Activated CD8-positive, alpha-beta T cell treated with anti-CD3 and anti-CD28 coated beads for 36 hours (primary cell): ENCODE data around the gene BAAT. TPM values are rescaled to one million over a fixed set of nuclear protein-coding genes. Genes with fewer than 3 reads are reported as not detected.
A peak's percentile ranks its signal among the peaks of the same experiment; 100 is the strongest.

Source experiments
- ATAC-seq: fragments of 200-7000 bp; cut with Tn5 transposase; one replicate; pipeline ENCODE4 v1.10.0; 2021; ENCODE audit warnings: mild to moderate bottlenecking, moderate library complexity
- CTCF ChIA-PET: fragments of 350-600 bp; sonication (Branson Sonifier 250); formaldehyde crosslinking; loops from one replicate; lab custom pipeline; 2021; ENCODE audit warnings: antibody characterized with exemption; lab: Charles Lee
- POLR2A ChIA-PET: fragments of 350-600 bp; sonication (Branson Sonifier 250); formaldehyde crosslinking; loops from one replicate; lab custom pipeline; 2021; ENCODE audit warnings: antibody characterized with exemption; lab: Charles Lee
- DNase-seq: peaks from one replicate; pipeline ENCODE4 v3.0.0-alpha.2; 2020
- H3K27ac Mint-ChIP-seq: one replicate; pipeline ENCODE4 v1.8.0; 2021; ENCODE audit warnings: mild to moderate bottlenecking, mixed read lengths
- H3K27me3 Mint-ChIP-seq: one replicate; pipeline ENCODE4 v1.8.0; 2021; ENCODE audit warnings: mixed read lengths
- H3K36me3 Mint-ChIP-seq: one replicate; pipeline ENCODE4 v1.8.0; 2021; ENCODE audit warnings: low read depth, mixed read lengths
- H3K4me1 Mint-ChIP-seq: one replicate; pipeline ENCODE4 v1.8.0; 2021; ENCODE audit warnings: low read depth, mixed read lengths
- H3K4me3 Mint-ChIP-seq: one replicate; pipeline ENCODE4 v1.8.0; 2021; ENCODE audit warnings: mild to moderate bottlenecking, moderate library complexity, mixed read lengths
- H3K9me3 Mint-ChIP-seq: one replicate; pipeline ENCODE4 v1.8.0; 2021; ENCODE audit warnings: mixed read lengths
- intact Hi-C: fragments of 100-400 bp; cut with micrococcal nuclease; formaldehyde crosslinking; loops from one replicate; pipeline ENCODE4 v1.10.0; 2022
- total RNA-seq, 2 experiments: library from RNA; stranded (reverse); gene quantifications; one replicate each; pipeline ENCODE4 v1.2.3, GENCODE V29; 2021
- TF ChIP-seq, protein P1 (sequence below): fragments of 200-600 bp; IDR thresholded peaks from one replicate; pipeline ENCODE4 v1.8.0; 2022; ENCODE audit warnings: antibody characterized with exemption, mild to moderate bottlenecking

BAAT gene
- total RNA-seq, 2 experiments from 2014 or later: not detected

DNA sequence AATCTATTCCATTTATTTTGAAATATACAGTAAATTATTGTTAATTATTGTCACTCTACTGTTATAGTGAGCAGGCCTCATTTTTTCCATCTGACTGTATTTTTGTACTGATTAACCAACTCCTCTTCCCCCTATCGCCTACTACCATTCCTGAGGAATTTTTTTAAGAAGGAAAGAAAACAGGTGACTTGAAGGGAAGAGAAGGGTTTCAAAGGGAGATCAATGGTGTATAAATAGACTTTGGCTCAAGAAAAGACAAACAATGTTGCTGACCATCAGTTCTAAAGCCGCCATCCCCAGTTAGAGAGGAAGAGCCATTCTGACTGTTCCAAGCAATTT lies 69.7 kb downstream of the BAAT start:
- no peak for DNase-seq
- POLR2A ChIA-PET: no interaction called here
- TF ChIP-seq, protein P1, sequence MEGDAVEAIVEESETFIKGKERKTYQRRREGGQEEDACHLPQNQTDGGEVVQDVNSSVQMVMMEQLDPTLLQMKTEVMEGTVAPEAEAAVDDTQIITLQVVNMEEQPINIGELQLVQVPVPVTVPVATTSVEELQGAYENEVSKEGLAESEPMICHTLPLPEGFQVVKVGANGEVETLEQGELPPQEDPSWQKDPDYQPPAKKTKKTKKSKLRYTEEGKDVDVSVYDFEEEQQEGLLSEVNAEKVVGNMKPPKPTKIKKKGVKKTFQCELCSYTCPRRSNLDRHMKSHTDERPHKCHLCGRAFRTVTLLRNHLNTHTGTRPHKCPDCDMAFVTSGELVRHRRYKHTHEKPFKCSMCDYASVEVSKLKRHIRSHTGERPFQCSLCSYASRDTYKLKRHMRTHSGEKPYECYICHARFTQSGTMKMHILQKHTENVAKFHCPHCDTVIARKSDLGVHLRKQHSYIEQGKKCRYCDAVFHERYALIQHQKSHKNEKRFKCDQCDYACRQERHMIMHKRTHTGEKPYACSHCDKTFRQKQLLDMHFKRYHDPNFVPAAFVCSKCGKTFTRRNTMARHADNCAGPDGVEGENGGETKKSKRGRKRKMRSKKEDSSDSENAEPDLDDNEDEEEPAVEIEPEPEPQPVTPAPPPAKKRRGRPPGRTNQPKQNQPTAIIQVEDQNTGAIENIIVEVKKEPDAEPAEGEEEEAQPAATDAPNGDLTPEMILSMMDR: no peak
- Mint-ChIP-seq H3K4me3 (no peak overlapping the region), H3K9me3 (no peaks in the 10 kb centered on the region), H3K36me3 (no peaks in the 10 kb centered on the region), H3K4me1 (no peaks in the 10 kb centered on the region), H3K27me3 (peaks cover 4% of the 10 kb centered on the region), H3K27ac (no peak overlapping the region)
- no peak for ATAC-seq
- CTCF ChIA-PET: interaction anchor here (0.9 kb wide), 1 partner anchor 196 kb away, joined by 3 read pairs; no protein-coding TSS in a partner anchor
- intact Hi-C loops: loop anchor here (10.0 kb wide), 1 partner anchor 200 kb away; no protein-coding TSS in a partner anchor

DNA sequence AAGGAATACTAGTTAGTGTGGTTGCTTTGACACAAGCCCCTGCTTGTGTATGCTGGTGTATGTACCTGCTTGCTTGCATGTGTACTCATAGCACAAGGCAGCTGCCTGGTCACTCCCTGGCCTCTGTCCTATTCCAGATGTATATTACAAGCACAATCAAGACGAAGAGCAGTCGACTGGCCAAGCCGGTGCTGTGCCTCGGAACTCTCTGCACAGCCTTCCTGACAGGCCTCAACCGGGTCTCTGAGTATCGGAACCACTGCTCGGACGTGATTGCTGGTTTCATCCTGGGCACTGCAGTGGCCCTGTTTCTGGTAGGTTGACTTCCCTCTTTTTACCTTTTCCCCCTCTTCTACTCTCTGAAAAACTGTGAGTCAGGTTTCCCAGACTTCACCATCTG lies 72.1 kb downstream of the BAAT start:
- intact Hi-C loops: loop anchor here (5.0 to 10.0 kb wide), 2 partner anchors 198 to 600 kb away; no protein-coding TSS in a partner anchor
- Mint-ChIP-seq H3K4me3 (no peak overlapping the region), H3K9me3 (no peaks in the 10 kb centered on the region), H3K4me1 (no peaks in the 10 kb centered on the region), H3K36me3 (no peaks in the 10 kb centered on the region), H3K27ac (no peak overlapping the region), H3K27me3 (peaks cover 4% of the 10 kb centered on the region)
- ChIA-PET CTCF (interaction anchor here (0.9 to 3.4 kb wide), 11 partner anchors 12 to 712 kb away, joined by 3 to 28 read pairs (median 6); no protein-coding TSS in a partner anchor), POLR2A (no interaction called here)
- ATAC-seq: no peak
- no peak for DNase-seq
- TF ChIP-seq, protein P1: no peak

DNA sequence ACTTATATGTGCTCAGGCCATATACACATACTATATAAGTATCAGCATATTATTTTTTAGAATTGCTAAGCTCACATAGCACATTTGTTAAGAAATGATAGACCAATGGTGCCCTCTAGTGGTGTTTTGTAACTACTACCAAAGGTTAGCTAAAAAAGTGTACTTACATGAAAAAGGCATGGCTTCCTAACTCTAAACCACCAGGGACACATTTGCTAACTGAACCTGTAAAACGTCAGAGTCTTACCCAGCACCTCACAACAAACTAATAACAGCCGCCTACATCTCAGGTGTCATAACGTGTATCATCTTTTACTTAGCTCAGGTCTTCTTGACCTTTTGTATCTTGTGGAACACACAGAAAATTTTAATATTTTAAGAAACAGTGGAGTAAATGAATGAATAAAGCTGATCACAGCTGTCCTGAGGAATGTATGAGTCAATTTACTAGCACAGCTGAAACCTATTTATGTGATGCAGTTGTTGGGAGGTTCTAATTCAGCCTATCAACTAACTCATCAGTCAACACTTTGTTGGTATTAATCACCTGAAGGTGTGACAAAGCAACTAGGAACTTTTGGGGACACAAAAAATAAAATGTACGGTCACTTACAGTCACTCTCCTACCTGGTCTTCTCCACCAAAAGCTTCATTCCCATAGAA lies 72.9 kb downstream of the BAAT start:
- TF ChIP-seq, protein P1: peak; percentile 63
- Mint-ChIP-seq H3K4me3 (no peak overlapping the region), H3K27ac (no peak overlapping the region), H3K4me1 (no peaks in the 10 kb centered on the region), H3K27me3 (peaks cover 4% of the 10 kb centered on the region), H3K36me3 (no peaks in the 10 kb centered on the region), H3K9me3 (no peaks in the 10 kb centered on the region)
- ATAC-seq (peak; percentile 67), DNase-seq (peak; percentile 3)
- intact Hi-C loops: loop anchor here (2.0 to 10.0 kb wide), 3 partner anchors 197 to 711 kb away; no protein-coding TSS in a partner anchor
- ChIA-PET POLR2A (no interaction called here), CTCF (interaction anchor here (0.7 to 3.4 kb wide), 22 partner anchors 9 to 711 kb away, joined by 3 to 28 read pairs (median 4); no protein-coding TSS in a partner anchor)

DNA sequence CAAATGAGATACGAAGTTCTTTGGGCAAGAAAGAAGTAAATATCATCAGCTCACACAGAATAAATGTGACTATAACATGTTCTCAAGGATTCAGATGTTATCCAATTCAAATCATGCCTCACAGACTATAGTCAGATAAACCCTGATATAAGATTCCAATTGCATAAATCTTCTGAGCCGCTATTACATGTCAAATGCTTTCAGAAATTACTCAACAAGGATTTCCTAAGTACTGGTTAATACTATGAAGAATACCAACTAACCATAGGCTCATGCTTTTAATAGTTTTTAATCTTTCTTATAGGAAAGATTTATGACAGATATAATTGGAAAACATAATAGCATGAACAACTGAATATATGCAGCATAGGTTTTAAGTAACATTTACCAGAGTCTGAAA lies 73.6 kb downstream of the BAAT start:
- no peak overlapping the region for H3K27ac Mint-ChIP-seq
- TF ChIP-seq, protein P1: no peak
- ATAC-seq: no peak
- no peak overlapping the region for H3K4me3 Mint-ChIP-seq
- H3K36me3 Mint-ChIP-seq: no peaks in the 10 kb centered on the region
- intact Hi-C loops: loop anchor here (2.0 to 10.0 kb wide), 3 partner anchors 196 to 710 kb away; no protein-coding TSS in a partner anchor
- no peaks in the 10 kb centered on the region for H3K9me3 Mint-ChIP-seq
- POLR2A ChIA-PET: no interaction called here
- peaks cover 4% of the 10 kb centered on the region for H3K27me3 Mint-ChIP-seq
- no peak for DNase-seq
- CTCF ChIA-PET: interaction anchor here (0.7 to 3.4 kb wide), 19 partner anchors 9 to 710 kb away, joined by 3 to 28 read pairs (median 4); no protein-coding TSS in a partner anchor
- no peaks in the 10 kb centered on the region for H3K4me1 Mint-ChIP-seq

Other genes with a start within 250 kb of the BAAT start
- 10 to 100 TPM; 16.3 to 16.7 TPM for gene MRPL50, start 13.6 kb upstream of the BAAT start, total RNA-seq
- 1 to 10 TPM; 6.7 to 8.3 TPM for gene ZNF189, start 13.8 kb upstream of the BAAT start, total RNA-seq
- gene ALDOB, start 50.8 kb upstream of the BAAT start, total RNA-seq: not detected
- 10 to 100 TPM; 30.6 to 39.1 TPM for gene RNF20, start 148.8 kb upstream of the BAAT start, total RNA-seq
- not detected for gene PPP3R2, start 210.0 kb upstream of the BAAT start, total RNA-seq